ENCODE data around the gene TIGD6. TPM values are rescaled to one million over a fixed set of nuclear protein-coding genes. Genes with fewer than 3 reads are reported as not detected.
A peak's percentile ranks its signal among the peaks of the same experiment; 100 is the strongest.
"Not testable (repeated sequence)": the region's sequence is repeated elsewhere in the genome, so short reads cannot be mapped to it uniquely, and the experiment has no call there.

The TIGD6 gene
- total RNA-seq, 1 experiment from 2014 or later: 7.0 TPM

- DNase-seq (ENCODE audit: low read depth): no peak
Measured at GRCh38 chr5:149969181-149969930, 31.1 kb downstream of the TIGD6 start.

DNA sequence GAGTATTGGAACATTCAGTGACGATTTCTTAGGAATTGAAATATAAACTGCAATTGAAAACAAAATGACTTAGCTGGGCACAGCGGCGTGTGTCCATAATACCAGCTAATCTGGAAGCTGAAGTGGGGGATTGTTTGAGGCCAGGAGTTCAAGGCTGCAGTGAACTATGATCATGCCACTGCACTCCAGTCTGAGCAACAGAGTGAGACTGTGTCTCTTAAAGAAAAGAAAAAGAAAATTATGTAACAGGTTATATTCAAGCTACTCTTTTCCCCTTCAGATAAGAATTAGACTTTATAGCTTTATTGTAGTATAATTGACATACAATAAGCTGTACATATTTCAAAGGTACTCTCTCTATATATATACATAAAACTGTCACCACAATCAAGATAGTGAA lies 33.5 kb downstream of the TIGD6 start:
- DNase-seq (ENCODE audit: low read depth): no peak

GRCh38 chr5:149963729-149964128 lies 36.7 kb downstream of the TIGD6 start:
- no peak for DNase-seq (ENCODE audit: low read depth)

DNA sequence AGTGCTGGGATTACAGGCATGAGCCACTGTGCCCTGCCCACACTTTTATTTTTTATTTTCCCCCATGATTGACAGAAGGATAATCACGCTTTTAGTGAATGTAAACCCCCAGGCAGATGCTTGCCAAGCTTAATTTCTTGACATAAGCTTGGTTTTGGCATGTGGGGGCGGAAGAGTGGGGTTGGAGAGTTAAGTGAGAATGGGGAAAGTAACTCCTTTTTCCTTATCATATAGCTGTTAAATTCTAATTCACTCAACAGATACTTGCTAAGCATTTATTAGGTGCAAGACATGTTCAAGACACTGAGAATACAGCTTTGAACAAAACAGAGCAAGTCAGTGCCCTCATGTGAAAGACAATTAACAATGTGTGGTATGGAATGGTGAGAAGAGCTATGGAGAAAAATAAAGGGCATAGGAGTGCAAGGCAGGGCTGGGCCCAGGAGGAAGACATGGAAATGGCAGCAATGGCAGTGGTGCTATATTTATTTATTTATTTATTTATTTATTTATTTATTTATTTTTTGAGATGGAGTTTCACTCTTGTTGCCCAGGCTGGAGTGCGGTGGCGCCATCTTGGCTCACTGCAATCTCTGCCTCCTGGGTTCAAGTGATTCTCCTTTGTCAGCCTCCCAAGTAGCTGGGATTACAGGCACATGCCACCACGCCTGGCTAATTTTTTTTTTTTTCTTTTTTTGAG lies 37.7 kb downstream of the TIGD6 start:
- DNase-seq (ENCODE audit: low read depth): no peak

- peak; percentile 67 for DNase-seq (ENCODE audit: low read depth)
Measured at GRCh38 chr5:149961957-149962409, 38.5 kb downstream of the TIGD6 start.

DNA sequence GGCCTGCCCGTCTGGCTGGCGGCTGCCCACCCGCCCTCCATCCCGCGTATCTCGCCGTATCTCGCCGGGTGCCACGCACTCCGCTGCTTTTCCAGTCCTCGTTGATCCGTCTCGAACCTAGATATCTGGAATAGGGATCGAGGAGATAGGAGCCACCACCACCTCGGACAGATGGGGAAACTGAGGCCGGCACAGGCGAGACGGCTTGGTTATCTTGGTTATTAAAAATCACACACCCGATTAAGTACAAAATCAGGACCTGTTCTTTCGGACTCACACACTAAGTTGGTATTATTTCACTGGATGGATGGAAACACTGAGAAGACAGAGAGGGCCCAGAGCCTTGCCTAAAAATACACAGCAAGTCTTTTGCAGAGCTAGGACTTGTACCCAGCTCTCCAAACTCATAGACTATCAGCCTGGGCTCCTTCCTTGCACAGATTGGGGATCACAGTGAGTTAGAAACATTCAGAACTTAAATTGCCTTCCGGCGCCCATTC lies 39.2 kb downstream of the TIGD6 start:
- DNase-seq (ENCODE audit: low read depth): no peak

DNA sequence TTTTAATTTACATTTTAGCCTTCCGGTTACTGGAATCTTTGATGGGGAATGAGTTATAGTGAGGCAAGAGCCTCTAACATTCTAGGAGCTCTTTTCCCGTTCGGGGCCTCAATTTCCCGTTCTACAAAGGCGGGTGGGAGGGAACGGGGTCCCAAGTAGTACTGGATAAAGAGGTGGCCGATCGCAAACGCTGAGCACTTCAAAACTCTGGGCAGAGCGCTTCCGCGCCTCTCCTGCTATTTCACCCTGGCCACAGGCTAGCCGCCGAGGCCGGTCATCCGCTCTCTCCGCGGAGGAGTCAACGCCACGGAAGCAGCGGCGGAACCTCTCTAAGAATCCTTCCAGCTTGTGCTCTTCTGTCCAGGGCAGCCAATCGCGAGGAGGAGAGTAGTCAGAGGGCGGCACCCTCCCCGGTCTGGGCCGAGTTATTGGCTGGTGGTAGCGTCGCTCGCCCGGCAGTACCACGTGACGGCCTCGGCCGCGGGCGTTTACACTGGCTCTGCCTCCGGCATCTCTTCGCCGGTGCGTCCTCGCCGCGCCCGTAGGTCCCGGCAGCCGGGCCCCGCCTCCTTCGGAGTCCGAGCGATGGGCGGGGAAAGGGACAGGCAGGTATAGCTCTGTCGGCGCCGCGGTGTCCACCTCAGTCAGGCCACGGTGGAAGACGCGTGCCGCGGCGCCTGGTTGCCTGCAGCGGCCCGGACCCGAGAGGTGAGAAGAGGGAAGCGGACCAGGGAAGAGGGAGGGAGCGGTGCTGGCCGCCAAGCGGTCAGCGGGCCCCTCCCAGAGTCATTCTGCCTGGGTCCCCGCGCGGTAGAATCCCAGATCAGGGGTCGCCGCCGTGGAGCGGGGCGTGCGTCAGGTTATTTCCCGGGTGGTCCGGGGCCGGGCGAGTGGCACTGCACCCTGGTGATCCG lies 39.9 kb downstream of the TIGD6 start, which contains the start of gene SLC26A2:
SLC26A2 (plus strand) TSS at position 487 of the 914 bp plus-strand sequence. CDS start 16,895 bp downstream, outside the sequence.
- peak; percentile 95 for DNase-seq (ENCODE audit: low read depth)

- DNase-seq (ENCODE audit: low read depth): peak; percentile 79
Measured at GRCh38 chr5:149959406-149960236, 40.8 kb downstream of the TIGD6 start.

- DNase-seq (ENCODE audit: low read depth): peak; percentile 84
Measured at GRCh38 chr5:149957855-149958254, 42.6 kb downstream of the TIGD6 start.

DNA sequence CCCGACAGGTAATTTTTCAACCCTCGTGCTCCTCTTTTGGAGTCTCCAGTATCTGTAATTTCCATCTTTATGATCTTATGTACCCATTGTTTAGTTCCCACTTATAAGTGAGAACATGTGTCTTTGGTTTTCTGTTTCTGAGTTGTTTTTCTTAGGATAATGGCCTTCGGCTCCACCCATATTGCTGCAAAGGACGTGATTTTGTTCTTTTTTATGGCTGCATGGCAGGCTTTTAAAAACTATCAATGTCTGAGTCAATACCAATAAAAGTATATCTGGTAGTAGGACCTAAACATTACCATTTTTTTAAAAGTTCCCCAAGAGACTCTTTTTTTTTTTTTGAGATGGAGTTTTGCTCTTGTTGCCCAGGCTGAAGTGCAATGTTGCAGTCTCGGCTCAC lies 43.8 kb downstream of the TIGD6 start:
- no peak for DNase-seq (ENCODE audit: low read depth)

DNA sequence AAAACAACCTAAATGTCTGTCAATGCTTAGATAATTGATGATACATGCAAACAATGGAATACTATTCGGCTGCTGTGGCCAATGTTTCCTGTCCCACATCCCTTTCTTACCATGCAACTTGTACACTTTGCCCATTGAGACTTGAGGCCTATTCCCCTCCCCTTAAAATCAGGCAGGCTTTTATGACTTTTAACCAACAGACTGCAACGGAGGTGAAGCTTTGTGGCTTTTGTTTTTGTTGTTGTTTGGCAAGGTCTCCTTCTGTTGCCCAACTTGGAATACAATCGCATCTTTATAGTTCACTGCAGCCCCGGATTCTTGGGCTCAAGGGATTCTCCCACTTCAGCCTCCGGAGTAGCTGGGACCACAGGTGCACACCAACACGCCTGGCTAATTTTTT lies 45.7 kb downstream of the TIGD6 start:
- no peak for DNase-seq (ENCODE audit: low read depth)

DNA sequence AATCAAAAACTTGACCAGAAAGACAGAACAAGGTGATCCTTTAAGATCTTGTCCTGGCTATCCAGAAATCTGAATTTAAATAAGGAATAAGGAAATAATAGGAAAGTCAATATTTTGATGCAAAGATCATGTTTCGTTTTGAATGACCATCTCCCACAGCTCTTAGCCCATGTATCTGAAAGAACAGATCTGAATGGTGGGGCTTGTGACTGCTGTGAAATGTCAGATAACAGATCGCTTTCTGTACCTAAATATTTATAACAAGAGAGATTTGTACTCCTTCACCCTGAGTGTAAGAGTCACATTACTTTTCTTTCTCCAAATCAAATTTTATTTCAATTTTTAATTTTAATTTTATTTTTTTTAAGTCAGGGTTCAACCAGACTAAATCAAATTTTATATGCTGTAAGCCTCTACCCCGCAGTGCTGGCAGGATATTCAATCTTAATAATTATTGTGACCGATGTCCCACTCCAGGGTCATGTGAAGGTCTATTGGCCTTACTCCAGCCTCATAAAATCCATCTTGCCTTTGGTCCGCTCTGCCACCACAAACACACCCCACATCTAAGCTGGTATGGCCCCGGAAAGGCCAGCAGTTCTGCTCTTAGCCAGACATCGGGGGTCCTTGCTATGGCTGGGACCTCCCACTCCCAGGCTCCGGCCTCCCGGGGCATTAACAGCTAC lies 46.9 kb downstream of the TIGD6 start:
- DNase-seq (ENCODE audit: low read depth): no peak

GRCh38 chr5:149951138-149951749 lies 49.2 kb downstream of the TIGD6 start:
- no peak for DNase-seq (ENCODE audit: low read depth)

DNA sequence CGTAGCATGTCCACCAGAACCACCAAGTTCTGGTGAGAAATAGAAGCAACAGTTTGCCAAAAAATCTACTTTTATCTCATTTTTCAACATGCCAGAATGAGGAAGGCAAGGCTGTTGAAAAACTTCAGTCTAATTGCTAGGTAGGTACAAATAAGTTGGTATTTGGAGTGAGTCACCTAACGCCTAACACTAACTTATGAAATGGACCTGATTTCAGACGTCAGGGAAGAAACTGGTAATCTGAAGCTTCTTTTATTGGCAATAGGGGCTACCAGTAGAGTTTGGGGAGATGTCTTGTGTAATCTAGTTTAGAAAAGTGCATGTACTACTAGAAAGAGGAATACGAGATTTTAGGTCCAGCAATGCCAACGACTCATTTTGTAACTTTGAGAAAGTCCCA lies 51.5 kb downstream of the TIGD6 start:
- DNase-seq (ENCODE audit: low read depth): no peak

- DNase-seq (ENCODE audit: low read depth): no peak
Measured at GRCh38 chr5:149946118-149946517, 54.3 kb downstream of the TIGD6 start.

GRCh38 chr5:149944666-149945065 lies 55.8 kb downstream of the TIGD6 start, which contains the start of gene PDE6A:
PDE6A (minus strand) TSS chr5:149944793; CDS start chr5:149944673, 120 bp downstream.
- DNase-seq (ENCODE audit: low read depth): no peak

GRCh38 chr5:149943177-149943949 lies 57.1 kb downstream of the TIGD6 start:
- not testable (repeated sequence) for DNase-seq (ENCODE audit: low read depth)
